Body of pancreas (tissue), 4 donors: ENCODE data around the gene GBGT1. TPM values are rescaled to one million over a fixed set of nuclear protein-coding genes. Genes with fewer than 3 reads are reported as not detected.
"Not testable (repeated sequence)": the region's sequence is repeated elsewhere in the genome, so short reads cannot be mapped to it uniquely, and the experiment has no call there.

Experiments used
- ATAC-seq: fragments of 150-250 bp; one replicate; pipeline ENCODE4 v1.9.1; 2016
- DNase-seq, 4 donors: peaks; one replicate each; pipeline ENCODE4 v3.0.0-alpha.2; 2019
- H3K27ac ChIP-seq, 4 donors: fragments of 200-600 bp; sonication (generic); 1 replicate in 3 of 4; 2 replicates in 1 of 4; pipeline versions ENCODE4 v1.5.1 to v1.6.1; 2016 to 2019; ENCODE audit warnings: mild to moderate bottlenecking in 1 of 4, mixed read lengths in 1 of 4, moderate library complexity in 1 of 4
- H3K27me3 ChIP-seq, 2 donors: fragments of 200-600 bp; sonication (generic); one replicate each; pipeline ENCODE4 v1.6.0; 2016; ENCODE audit warnings: mild to moderate bottlenecking in 1 of 2
- H3K36me3 ChIP-seq, 2 donors: fragments of 200-600 bp; sonication (generic); replicated peaks in 1 of 2; 2 replicates each; pipeline ENCODE4 v1.5.1; 2016; ENCODE audit warnings: low read depth in 2 of 2; ENCODE audit not compliant: insufficient read depth in 1 of 2
- H3K4me1 ChIP-seq: fragments of 200-600 bp; sonication (generic); one replicate; pipeline ENCODE4 v1.6.0; 2016
- H3K4me3 ChIP-seq, 2 donors: fragments of 200-600 bp; sonication (generic); 1 replicate in 1 of 2; 2 replicates in 1 of 2; pipeline ENCODE4 v1.5.1; 2016 to 2019
- H3K9me3 ChIP-seq, 3 donors: fragments of 200-600 bp; sonication (generic); 1 replicate in 2 of 3; 2 replicates in 1 of 3; pipeline ENCODE4 v1.5.1; 2016
- POLR2A ChIP-seq, 3 donors: fragments of 450-650 bp; IDR thresholded peaks; one replicate each; pipeline ENCODE4 v1.6.1; 2016; ENCODE audit warnings: antibody characterized with exemption in 3 of 3, mild to moderate bottlenecking in 2 of 3
- WGBS, 2 donors: methylation state at CpG; one replicate each; pipeline ENCODE4 v1.1.5; 2017; 5-methylcytosine and 5-hydroxymethylcytosine counted together
- intact Hi-C: fragments of 100-400 bp; cut with DNase I; formaldehyde crosslinking; loops from one replicate; pipeline ENCODE4 v1.15.1; 2023
- total RNA-seq, 2 donors: library from RNA; depleted of rRNA; stranded (reverse); fragments of >200 nt; gene quantifications; one replicate each; pipeline ENCODE4 v1.1.0, GENCODE V29; 2016
- TF ChIP-seq, protein P1 (sequence below), 7 experiments: fragments of 450-650 bp in 4 of 7; fragments of 200-600 bp in 3 of 7; sonication (generic) in 3 of 7; IDR thresholded peaks; one replicate each; pipeline ENCODE4 v1.5.1; 2016 to 2019; ENCODE audit warnings: antibody characterized with exemption in 7 of 7

GBGT1 gene
- total RNA-seq, 2 donors from 2014 or later: 5.4 to 9.2 TPM

DNA sequence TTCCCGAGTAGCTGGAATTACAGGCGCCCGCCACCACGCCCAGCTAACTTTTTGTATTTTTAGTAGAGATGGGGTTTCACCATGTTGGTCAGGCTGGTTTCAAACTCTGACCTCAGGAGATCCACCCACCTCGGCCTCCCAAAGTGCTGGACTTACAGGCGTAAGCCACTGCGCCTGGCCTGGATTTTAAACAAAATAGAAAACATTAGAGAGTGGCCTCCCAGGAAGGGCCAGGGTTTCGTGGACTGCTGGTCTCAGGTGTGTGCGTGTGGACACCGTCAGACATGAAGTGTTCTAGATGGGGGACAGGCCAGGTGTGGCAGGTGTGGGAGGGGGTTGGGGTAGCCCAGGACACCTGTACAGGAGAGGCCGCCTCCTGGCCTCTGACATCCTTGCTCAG is 7.0 kb upstream of the GBGT1 start:
- Histone ChIP-seq H3K36me3 (no peaks in the 10 kb centered on the region), H3K4me3 (no peak overlapping the region), H3K27me3 (no peaks in the 10 kb centered on the region), H3K27ac (no peak overlapping the region), H3K4me1 (no peaks in the 10 kb centered on the region), H3K9me3 (no peaks in the 10 kb centered on the region)
- TF ChIP-seq, protein P1, sequence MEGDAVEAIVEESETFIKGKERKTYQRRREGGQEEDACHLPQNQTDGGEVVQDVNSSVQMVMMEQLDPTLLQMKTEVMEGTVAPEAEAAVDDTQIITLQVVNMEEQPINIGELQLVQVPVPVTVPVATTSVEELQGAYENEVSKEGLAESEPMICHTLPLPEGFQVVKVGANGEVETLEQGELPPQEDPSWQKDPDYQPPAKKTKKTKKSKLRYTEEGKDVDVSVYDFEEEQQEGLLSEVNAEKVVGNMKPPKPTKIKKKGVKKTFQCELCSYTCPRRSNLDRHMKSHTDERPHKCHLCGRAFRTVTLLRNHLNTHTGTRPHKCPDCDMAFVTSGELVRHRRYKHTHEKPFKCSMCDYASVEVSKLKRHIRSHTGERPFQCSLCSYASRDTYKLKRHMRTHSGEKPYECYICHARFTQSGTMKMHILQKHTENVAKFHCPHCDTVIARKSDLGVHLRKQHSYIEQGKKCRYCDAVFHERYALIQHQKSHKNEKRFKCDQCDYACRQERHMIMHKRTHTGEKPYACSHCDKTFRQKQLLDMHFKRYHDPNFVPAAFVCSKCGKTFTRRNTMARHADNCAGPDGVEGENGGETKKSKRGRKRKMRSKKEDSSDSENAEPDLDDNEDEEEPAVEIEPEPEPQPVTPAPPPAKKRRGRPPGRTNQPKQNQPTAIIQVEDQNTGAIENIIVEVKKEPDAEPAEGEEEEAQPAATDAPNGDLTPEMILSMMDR (IDR thresholded peaks at IDR 0.05): no peak
- TF ChIP-seq POLR2A (IDR thresholded peaks at IDR 0.05): no peak
- ATAC-seq (no peak), DNase-seq (no peak)
- 87 to 94% methylated on average over 10 to 11 of the region's 11 CpGs for WGBS, 2 donors
- intact Hi-C loops: no loop called here

DNA sequence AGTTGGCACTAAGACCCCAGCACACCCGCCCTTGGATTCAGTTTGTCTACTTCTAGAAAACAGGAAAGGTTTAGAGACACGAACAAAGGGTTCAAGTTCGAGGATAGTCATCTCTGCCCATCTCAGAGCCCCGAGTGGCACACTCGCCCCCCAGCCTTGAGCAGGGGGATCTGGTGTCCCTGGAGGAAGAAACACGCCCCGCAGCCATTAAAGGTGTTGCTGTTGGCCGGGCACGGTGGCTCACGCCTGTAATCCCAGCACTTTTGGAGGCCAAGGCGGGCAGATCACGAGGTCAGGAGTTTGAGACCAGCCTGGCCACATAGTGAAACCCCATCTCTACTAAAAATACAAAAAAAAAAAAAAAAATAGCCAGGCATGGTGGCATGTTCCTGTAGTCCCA is 6.0 kb upstream of the GBGT1 start:
- H3K4me1 ChIP-seq, intact Hi-C loops, ATAC-seq, DNase-seq, H3K36me3 ChIP-seq, H3K4me3 ChIP-seq, H3K9me3 ChIP-seq, H3K27ac ChIP-seq, H3K27me3 ChIP-seq: not testable (repeated sequence)
- WGBS, 2 donors: 80 to 81% methylated on average over 12 of the region's 12 CpGs

DNA sequence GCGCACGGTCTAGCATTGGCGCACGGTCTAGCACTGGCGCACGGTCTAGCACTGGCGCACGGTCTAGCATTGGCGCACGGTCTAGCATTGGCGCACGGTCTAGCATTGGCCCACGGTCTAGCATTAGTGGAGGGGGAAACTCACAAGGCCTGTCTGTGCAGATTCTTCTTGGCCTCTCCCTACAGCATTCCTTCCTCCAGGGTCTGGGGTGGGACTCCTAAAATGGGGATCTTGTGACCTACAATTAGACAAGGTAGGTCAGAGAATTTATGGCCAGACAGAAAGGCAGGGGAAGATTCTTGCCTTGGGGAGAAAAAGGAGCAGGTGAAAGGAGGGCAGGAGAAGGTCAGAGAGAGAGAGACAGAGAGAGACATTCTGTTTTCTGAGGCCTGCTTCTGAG is 5.4 kb upstream of the GBGT1 start:
- H3K27me3 ChIP-seq: no peaks in the 10 kb centered on the region
- H3K27ac ChIP-seq: no peak overlapping the region
- no peak for ATAC-seq
- peaks cover 1% of the 10 kb centered on the region for H3K4me1 ChIP-seq
- H3K9me3 ChIP-seq: no peaks in the 10 kb centered on the region
- intact Hi-C loops: no loop called here
- no peak for TF ChIP-seq POLR2A (IDR thresholded peaks at IDR 0.05)
- TF ChIP-seq, protein P1 (IDR thresholded peaks at IDR 0.05): no peak
- DNase-seq: no peak
- H3K4me3 ChIP-seq: no peak overlapping the region
- H3K36me3 ChIP-seq: no peaks in the 10 kb centered on the region
- WGBS, 2 donors: 88 to 91% methylated on average over 5 to 13 of the region's 13 CpGs

DNA sequence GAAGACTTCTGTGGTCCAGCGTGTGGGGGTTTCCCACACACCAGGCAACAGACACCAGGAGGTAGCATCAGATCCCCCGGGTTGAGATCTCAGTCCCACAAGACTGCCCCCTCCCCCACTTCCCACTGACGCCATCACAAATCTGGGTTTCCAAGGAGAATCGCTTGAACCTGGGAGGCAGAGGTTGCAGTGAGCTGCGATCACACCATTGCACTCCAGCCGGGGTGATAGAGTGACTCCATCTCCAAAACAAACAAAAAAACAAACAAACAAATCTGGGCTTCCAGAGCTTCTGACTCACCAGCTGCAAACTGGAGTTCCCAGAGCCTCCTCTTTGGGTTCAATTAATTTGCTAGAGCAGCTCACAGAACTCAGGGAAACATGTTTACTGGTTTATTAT is 4.7 kb upstream of the GBGT1 start:
- Histone ChIP-seq H3K4me3 (no peak overlapping the region), H3K9me3 (no peaks in the 10 kb centered on the region), H3K4me1 (peaks cover 8% of the 10 kb centered on the region), H3K27me3 (no peaks in the 10 kb centered on the region), H3K27ac (no peak overlapping the region), H3K36me3 (no peaks in the 10 kb centered on the region)
- ATAC-seq: no peak
- WGBS, 2 donors: 46 to 60% methylated on average over 5 to 6 of the region's 6 CpGs
- no peak for DNase-seq
- intact Hi-C loops: no loop called here
- no peak for TF ChIP-seq POLR2A (IDR thresholded peaks at IDR 0.05)
- TF ChIP-seq, protein P1 (IDR thresholded peaks at IDR 0.05): no peak

DNA sequence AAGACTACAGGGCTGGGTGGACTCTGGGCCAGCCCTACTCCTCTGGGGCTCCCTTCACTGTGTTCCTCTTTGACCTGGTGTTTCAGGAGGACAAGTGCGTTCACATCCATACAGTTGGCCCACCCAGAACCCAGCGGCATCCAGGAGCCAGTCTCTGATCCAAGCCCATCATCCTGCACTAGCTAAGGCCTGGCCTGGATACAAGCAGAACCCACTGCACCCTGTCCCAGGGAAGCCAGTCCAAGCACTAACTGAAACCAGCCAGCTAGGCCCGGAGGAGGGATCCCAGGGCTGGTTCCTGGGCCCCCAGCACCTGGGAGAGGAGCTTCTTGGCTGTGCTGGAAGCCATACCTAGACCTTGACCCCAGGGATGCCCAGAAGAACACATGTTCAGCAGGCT is 4.1 kb upstream of the GBGT1 start:
- no peaks in the 10 kb centered on the region for H3K9me3 ChIP-seq
- DNase-seq (no peak), ATAC-seq (no peak)
- H3K4me3 ChIP-seq: no peak overlapping the region
- H3K4me1 ChIP-seq: peaks cover 15% of the 10 kb centered on the region
- intact Hi-C loops: no loop called here
- no peak overlapping the region for H3K27ac ChIP-seq
- 75 to 100% methylated on average over 1 to 2 of the region's 3 CpGs for WGBS, 2 donors
- H3K36me3 ChIP-seq: no peaks in the 10 kb centered on the region
- TF ChIP-seq, protein P1 (IDR thresholded peaks at IDR 0.05): no peak
- TF ChIP-seq POLR2A (IDR thresholded peaks at IDR 0.05): no peak
- H3K27me3 ChIP-seq: no peaks in the 10 kb centered on the region
